Right lobe of liver (tissue), 6 donors: ENCODE measurements around the gene MYLK4. TPM values are rescaled to one million over a fixed set of nuclear protein-coding genes. Genes with fewer than 3 reads are reported as not detected.
A peak's percentile ranks its signal among the peaks of the same experiment; 100 is the strongest.

ENCODE experiments used
- ATAC-seq, 4 donors: fragments of 200-7000 bp; cut with Tn5 transposase; one replicate each; pipeline ENCODE4 v1.9.1; 2020; ENCODE audit warnings: mild to moderate bottlenecking in 4 of 4, moderate library complexity in 4 of 4
- DNase-seq, 3 donors: peaks; one replicate each; pipeline ENCODE4 v3.0.0-alpha.2; 2020
- H3K27ac ChIP-seq, 3 donors: fragments of 200-600 bp; one replicate each; pipeline ENCODE4 v1.8.0; 2022
- H3K27me3 ChIP-seq, 2 donors: fragments of 200-600 bp; one replicate each; pipeline ENCODE4 v1.8.0; 2022
- H3K36me3 ChIP-seq, 4 donors: fragments of 200-600 bp; sonication (generic) in 1 of 4; one replicate each; pipeline versions ENCODE4 v1.5.1 to v1.8.0; 2017 to 2022; ENCODE audit warnings: control low read depth in 1 of 4
- H3K4me1 ChIP-seq, 4 donors: fragments of 200-600 bp; sonication (generic) in 1 of 4; one replicate each; pipeline versions ENCODE4 v1.5.1 to v1.8.0; 2017 to 2022; ENCODE audit warnings: control low read depth in 1 of 4
- H3K4me3 ChIP-seq, 3 donors: fragments of 200-600 bp; one replicate each; pipeline ENCODE4 v1.8.0; 2022
- H3K9me3 ChIP-seq, 4 donors: fragments of 200-600 bp; sonication (generic) in 1 of 4; one replicate each; pipeline versions ENCODE4 v1.5.1 to v1.8.0; 2017 to 2022; ENCODE audit warnings: control low read depth in 1 of 4
- CTCF ChIP-seq, 4 donors: fragments of 200-600 bp in 3 of 4; fragments of 450-650 bp in 1 of 4; IDR thresholded peaks; one replicate each; pipeline versions ENCODE4 v1.5.1 to v1.8.0; 2016 to 2022; ENCODE audit warnings: antibody characterized with exemption in 4 of 4, mild to moderate bottlenecking in 2 of 4
- POLR2A ChIP-seq: fragments of 450-650 bp; IDR thresholded peaks from one replicate; pipeline ENCODE4 v1.6.1; 2017; ENCODE audit warnings: antibody characterized with exemption, mild to moderate bottlenecking
- WGBS: methylation state at CpG from one replicate; pipeline ENCODE4 v1.1.6; 2018; ENCODE audit warnings: low coverage, low lambda C conversion rate; ENCODE audit not compliant: insufficient coverage; ENCODE audit errors: missing lambda C conversion rate; 5-methylcytosine and 5-hydroxymethylcytosine counted together
- intact Hi-C, 2 donors: fragments of 100-400 bp; cut with DNase I; formaldehyde crosslinking; loops; one replicate each; pipeline versions ENCODE4 v1.11.2 to v1.14.1; 2022
- total RNA-seq, 6 experiments: library from RNA; depleted of rRNA in 2 of 6; stranded (reverse); fragments of >200 nt in 2 of 6; fragmentation: NEBNext Ultra II Directional in 3 of 6; extraction: Animal tissue kit (Norgen Biotek cat#: 25700) in 3 of 6; gene quantifications; one replicate each; pipeline versions ENCODE4 v1.1.0 to v1.2.4, GENCODE V29; 2016 to 2023
- donor health status: DM: no; HTN: yes; CAD: no.
- donor health status: DM: no; HTN: no; CAD: no.
- donor health status: DM: no; HTN: no; CAD: no.
- donor health status: DM: no; HTN: yes; CAD: no.
- donor health status: DM: no; HTN: yes; CAD: no.

MYLK4 gene
- total RNA-seq, 6 experiments from 2014 or later = 0.22 to 0.46 (median 0.27) TPM; not detected in 1

GRCh38 chr6:2719093-2719455, 31.6 kb downstream of the MYLK4 start:
- no peak overlapping the region for H3K27ac ChIP-seq
- intact Hi-C loops = no loop called here
- H3K4me1 ChIP-seq = peaks cover 0 to 7% (median 0%) of the 10 kb centered on the region in 4 donors
- 23% methylated on average over 2 of the region's 2 CpGs for WGBS
- H3K4me3 ChIP-seq = no peak overlapping the region
- ATAC-seq (no peak), DNase-seq (no peak)
- no peaks in the 10 kb centered on the region for H3K9me3 ChIP-seq
- H3K36me3 ChIP-seq = no peaks in the 10 kb centered on the region
- no peak for TF ChIP-seq CTCF (IDR thresholded peaks at IDR 0.05)
- no peak for TF ChIP-seq POLR2A
- H3K27me3 ChIP-seq = no peaks in the 10 kb centered on the region

- Histone ChIP-seq H3K4me3 (no peak overlapping the region), H3K27me3 (no peaks in the 10 kb centered on the region), H3K36me3 (no peaks in the 10 kb centered on the region), H3K27ac (no peak overlapping the region), H3K4me1 (peaks cover 0 to 7% (median 0%) of the 10 kb centered on the region in 4 donors), H3K9me3 (no peaks in the 10 kb centered on the region)
- intact Hi-C loops = no loop called here
- WGBS = 52% methylated on average over 6 of the region's 6 CpGs
- no peak for TF ChIP-seq POLR2A
- no peak for TF ChIP-seq CTCF (IDR thresholded peaks at IDR 0.05)
- ATAC-seq (no peak), DNase-seq (no peak)
These were observed 32.2 kb downstream of the MYLK4 start for GRCh38 chr6:2718334-2719092.

- DNase-seq (no peak), ATAC-seq (no peak)
- Histone ChIP-seq H3K9me3 (no peaks in the 10 kb centered on the region), H3K27ac (no peak overlapping the region), H3K27me3 (no peaks in the 10 kb centered on the region), H3K4me1 (peaks cover 0 to 7% (median 0%) of the 10 kb centered on the region in 4 donors), H3K4me3 (no peak overlapping the region), H3K36me3 (no peaks in the 10 kb centered on the region)
- intact Hi-C loops = no loop called here
- TF ChIP-seq POLR2A (no peak), CTCF (IDR thresholded peaks at IDR 0.05) (no peak)
- 73% methylated on average over 6 of the region's 9 CpGs for WGBS
These were observed 33.6 kb downstream of the MYLK4 start for GRCh38 chr6:2716936-2717700.

- Histone ChIP-seq H3K27me3 (no peaks in the 10 kb centered on the region), H3K9me3 (no peaks in the 10 kb centered on the region), H3K27ac (no peak overlapping the region), H3K4me3 (peak overlapping the region in 1 of 3 donors; percentile 3), H3K4me1 (peaks cover 0 to 7% (median 0%) of the 10 kb centered on the region in 4 donors), H3K36me3 (no peaks in the 10 kb centered on the region)
- intact Hi-C loops = no loop called here
- DNase-seq = peak in 1 of 3 donors; percentile 66
- WGBS = 43% methylated on average over 4 of the region's 5 CpGs
- peak; percentile 78 to 93 (median 86) for ATAC-seq
- TF ChIP-seq CTCF (IDR thresholded peaks at IDR 0.05) (no peak), POLR2A (no peak)
These were observed 35.0 kb downstream of the MYLK4 start for GRCh38 chr6:2715737-2716136.
